Measurements from ENCODE around the gene MUC20. TPM values are rescaled to one million over a fixed set of nuclear protein-coding genes. Genes with fewer than 3 reads are reported as not detected.

The MUC20 gene
- total and polyA plus RNA-seq, 2 of the 8 experiments (the other 6 are each of a cell fraction or from before 2014, with no cell fraction given), result 0.24 to 0.26 TPM

- no peak overlapping the region for H2AK5ac ChIP-seq (ENCODE audit: low read depth, low read length)
- H2BK12ac ChIP-seq (ENCODE audit: low read depth, low read length), result no peak overlapping the region
- H3K79me1 ChIP-seq (ENCODE audit: low read depth, low read length), result no peaks in the 10 kb centered on the region
- no peak overlapping the region for H3K4me2 ChIP-seq (ENCODE audit: insufficient read depth in 1 of 2, low read depth in 2 of 2, low read length in 2 of 2)
- H3K23ac ChIP-seq (ENCODE audit: insufficient read length), result no peak overlapping the region
- 80% methylated on average over 6 of the region's 6 CpGs; no CpG with 5 or more reads in 1 of the 2 experiments for WGBS, 2 experiments (ENCODE audit: extremely low coverage in 1 of 2, insufficient coverage in 1 of 2, insufficient read length in 1 of 2, insufficient replicate concordance in 2 of 2, low coverage in 1 of 2, low lambda C conversion rate in 2 of 2, missing lambda C conversion rate in 1 of 2)
- H2AFZ ChIP-seq (ENCODE audit: low read length), result no peak overlapping the region
- ChIA-PET CTCF (ENCODE audit: partially characterized antibody) (interaction anchor here (0.6 to 1.2 kb wide), 3 partner anchors 15 to 262 kb away, joined by 3 read pairs; no protein-coding TSS in a partner anchor), POLR2A (ENCODE audit: partially characterized antibody) (interaction anchor here (0.8 kb wide), 1 partner anchor 12 kb away, joined by 3 read pairs; no protein-coding TSS in a partner anchor)
- no peak overlapping the region for H2BK120ac ChIP-seq (replicated peaks; ENCODE audit: low read depth, low read length)
- no peak overlapping the region for H3K4me3 ChIP-seq (ENCODE audit: extremely low read depth in 1 of 4, insufficient read depth in 2 of 4, low read depth in 3 of 4, low read length in 4 of 4)
- no peak overlapping the region for H2BK5ac ChIP-seq (ENCODE audit: low read depth, low read length)
- no peak for DNase-seq (ENCODE audit: low read depth in 1 of 2, low spot score in 2 of 2)
- H3K4ac ChIP-seq (replicated peaks; ENCODE audit: insufficient read length, low read depth, low read length), result no peak overlapping the region
- H3K18ac ChIP-seq (ENCODE audit: extremely low read depth, low read length), result no peak overlapping the region
- no peaks in the 10 kb centered on the region for H4K20me1 ChIP-seq (replicated peaks in 1 of 2; ENCODE audit: control insufficient read depth in 1 of 2, insufficient read depth in 2 of 2, low read length in 2 of 2)
- H4K8ac ChIP-seq (ENCODE audit: extremely low read depth, insufficient read depth, low read length), result no peak overlapping the region
- no peak overlapping the region for H4K91ac ChIP-seq (replicated peaks; ENCODE audit: insufficient read length, low read length)
- H2BK15ac ChIP-seq (ENCODE audit: low read length), result no peak overlapping the region
- no peak overlapping the region for H3K27ac ChIP-seq (ENCODE audit: low read depth, low read length)
- no peaks in the 10 kb centered on the region for H3K79me2 ChIP-seq (ENCODE audit: control insufficient read depth in 1 of 2, insufficient read depth in 2 of 2, low read length in 2 of 2)
- H3K4me1 ChIP-seq (replicated peaks in 1 of 4; ENCODE audit: control insufficient read depth in 3 of 4, insufficient read depth in 4 of 4, low read length in 3 of 4), result peaks cover 8 to 24% (median 13%) of the 10 kb centered on the region in 4 experiments
- no peaks in the 10 kb centered on the region for H3K27me3 ChIP-seq (replicated peaks in 1 of 4; ENCODE audit: control insufficient read depth in 3 of 4, extremely low read depth in 1 of 4, insufficient read depth in 3 of 4, low read length in 3 of 4)
- H3K36me3 ChIP-seq (ENCODE audit: control insufficient read depth in 2 of 4, insufficient read depth in 4 of 4, low read length in 3 of 4), result no peaks in the 10 kb centered on the region; a peak in 1 of 8 replicates
- no peak overlapping the region for H2BK20ac ChIP-seq (ENCODE audit: low read length)
- no peak overlapping the region for H3K56ac ChIP-seq (replicated peaks; ENCODE audit: insufficient read length, low read depth, low read length)
- H3K9ac ChIP-seq (replicated peaks in 1 of 4; ENCODE audit: extremely low read depth in 1 of 4, low read depth in 3 of 4, low read length in 3 of 4), result no peak overlapping the region
- H4K5ac ChIP-seq (ENCODE audit: insufficient read length, low read depth, low read length), result no peak overlapping the region
- no peaks in the 10 kb centered on the region for H3K23me2 ChIP-seq (ENCODE audit: low read depth, low read length)
- FAIRE-seq, result no peak
- no peaks in the 10 kb centered on the region for H3K9me3 ChIP-seq (ENCODE audit: insufficient read depth in 2 of 2, low read depth in 1 of 2, low read length in 1 of 2)
- no peak overlapping the region for H3K14ac ChIP-seq (ENCODE audit: insufficient read length)
- no peak for TF ChIP-seq EP300 (IDR thresholded peaks at IDR 0.05; ENCODE audit: borderline replicate concordance in 1 of 2, low read depth in 2 of 2, low read length in 2 of 2)
- no peak for TF ChIP-seq BCL11A (IDR thresholded peaks at IDR 0.05; ENCODE audit: low read depth in 2 of 2, low read length in 2 of 2)
- no peak for TF ChIP-seq TBP (IDR thresholded peaks at IDR 0.05; ENCODE audit: low read depth, low read length)
- no peak for TF ChIP-seq MAFK (IDR thresholded peaks at IDR 0.05; ENCODE audit: low read depth, low read length)
- TF ChIP-seq RXRA (IDR thresholded peaks at IDR 0.05; ENCODE audit: insufficient read depth, low read depth, low read length), result no peak
- TF ChIP-seq SP1 (IDR thresholded peaks at IDR 0.05; ENCODE audit: low read depth, low read length), result no peak
- TF ChIP-seq TEAD4 (IDR thresholded peaks at IDR 0.05; ENCODE audit: low read depth, low read length), result no peak
- no peak for TF ChIP-seq ZNF274 (IDR thresholded peaks at IDR 0.05; ENCODE audit: borderline replicate concordance, extremely low read depth, low read length)
- TF ChIP-seq POLR2AphosphoS5 (IDR thresholded peaks at IDR 0.05; ENCODE audit: low read depth, low read length), result no peak
- no peak for TF ChIP-seq TAF7 (optimal IDR thresholded peaks at IDR 0.05; ENCODE audit: borderline replicate concordance, low read depth, low read length)
- TF ChIP-seq CEBPB (IDR thresholded peaks at IDR 0.05; ENCODE audit: low read depth, low read length), result no peak
- no peak for TF ChIP-seq TAF1 (IDR thresholded peaks at IDR 0.05; ENCODE audit: low read depth, low read length)
- no peak for TF ChIP-seq RFX5 (IDR thresholded peaks at IDR 0.05; ENCODE audit: borderline replicate concordance, low read depth, low read length)
- no peak for TF ChIP-seq JUND (IDR thresholded peaks at IDR 0.05; ENCODE audit: low read length)
- TF ChIP-seq SIRT6 (IDR thresholded peaks at IDR 0.05; ENCODE audit: low read length), result no peak
- TF ChIP-seq HDAC2 (IDR thresholded peaks at IDR 0.05; ENCODE audit: borderline replicate concordance in 1 of 2, low read depth in 2 of 2, low read length in 2 of 2), result no peak
These were observed 20.9 kb upstream of the MUC20 start for GRCh38 chr3:195699860-195700259.

Measured in H1 (cell line).